Ectodermal cell (in vitro differentiated cells): ENCODE results near the gene TPD52L1.

ENCODE experiments used
- H3K27ac ChIP-seq: 2 replicates; pipeline ENCODE4 v1.7.0; 2013; ENCODE audit warnings: mild to moderate bottlenecking, low read depth, low read length; ENCODE audit not compliant: insufficient read depth, poor library complexity, severe bottlenecking
- H3K27me3 ChIP-seq: 2 replicates; pipeline ENCODE4 v1.7.0; 2013; ENCODE audit warnings: mild to moderate bottlenecking, low read length; ENCODE audit not compliant: insufficient read depth, control insufficient read depth, poor library complexity, severe bottlenecking
- H3K36me3 ChIP-seq: one replicate; pipeline ENCODE4 v1.7.0; 2013; ENCODE audit warnings: low read length; ENCODE audit not compliant: control insufficient read depth, insufficient read depth
- H3K4me1 ChIP-seq: one replicate; pipeline ENCODE4 v1.7.0; 2013; ENCODE audit warnings: low read length; ENCODE audit not compliant: control insufficient read depth, insufficient read depth
- H3K4me3 ChIP-seq: 2 replicates; pipeline ENCODE4 v1.7.0; 2013; ENCODE audit warnings: low read depth, low read length, control low read depth; ENCODE audit not compliant: insufficient read depth
- H3K9me3 ChIP-seq: 2 replicates; pipeline ENCODE4 v1.7.0; 2013; ENCODE audit warnings: mild to moderate bottlenecking, low read length, moderate library complexity; ENCODE audit not compliant: control insufficient read depth
- WGBS, 2 experiments: methylation state at CpG; one replicate each; pipeline ENCODE4 v1.1.7; 2013; ENCODE audit warnings: missing lambda C conversion rate in 2 of 2; 5-methylcytosine and 5-hydroxymethylcytosine counted together

The TPD52L1 gene

DNA sequence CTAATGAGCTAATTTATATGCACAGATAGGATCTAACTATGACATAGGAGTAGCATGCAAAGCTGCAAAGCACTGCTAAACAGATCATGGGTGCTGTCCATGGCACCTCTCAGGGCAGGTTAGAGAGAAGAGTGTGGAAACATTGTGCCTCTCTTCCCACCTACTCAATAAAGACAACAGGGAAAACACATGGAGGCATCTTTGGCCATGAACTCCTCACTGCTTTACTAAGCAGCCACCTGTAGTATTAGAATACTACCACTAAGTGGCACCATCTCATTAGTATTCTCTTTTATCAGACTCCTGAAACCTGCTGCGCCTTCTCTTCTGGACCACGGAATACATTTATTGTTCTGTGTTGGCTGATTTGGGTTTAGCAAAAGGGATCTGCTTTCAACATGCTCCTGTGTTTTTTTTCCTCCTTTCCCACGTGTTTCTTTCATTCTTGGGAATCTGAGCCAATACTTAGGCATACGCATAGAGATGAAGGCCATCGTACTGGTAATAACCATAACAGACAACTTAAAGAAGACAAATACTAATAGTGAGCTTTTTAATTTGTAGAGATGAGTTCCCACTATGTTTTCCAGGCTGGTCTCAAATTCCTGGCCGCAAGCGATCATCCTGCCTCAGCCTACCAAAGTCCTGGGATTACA is 157.5 kb downstream of the TPD52L1 start:
- no peak overlapping the region for H3K4me3 ChIP-seq
- H3K27ac ChIP-seq, result no peak overlapping the region
- H3K9me3 ChIP-seq, result no peaks in the 10 kb centered on the region
- H3K36me3 ChIP-seq, result no peaks in the 10 kb centered on the region
- WGBS, 2 experiments, result 58% methylated on average over 7 of the region's 7 CpGs
- no peaks in the 10 kb centered on the region for H3K27me3 ChIP-seq
- peaks cover 3% of the 10 kb centered on the region for H3K4me1 ChIP-seq

DNA sequence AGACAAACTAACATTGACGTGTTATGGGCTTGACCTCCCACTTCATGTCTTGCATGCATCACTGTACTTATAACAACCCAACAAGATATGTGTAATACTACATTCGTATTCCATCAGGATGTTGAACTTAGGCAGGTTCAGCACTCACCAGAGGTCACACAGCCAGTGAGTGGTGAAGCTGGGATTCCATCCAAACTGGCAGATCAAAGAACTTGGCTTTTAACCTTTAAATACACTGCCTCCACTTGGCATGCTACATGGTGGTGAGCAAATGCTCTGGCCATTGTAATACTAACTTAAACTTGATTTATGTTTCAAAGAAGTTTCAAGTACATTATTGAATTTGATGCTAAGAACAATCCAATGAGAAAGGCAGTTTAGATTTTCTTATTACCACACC is 158.9 kb downstream of the TPD52L1 start:
- H3K9me3 ChIP-seq, result no peaks in the 10 kb centered on the region
- H3K36me3 ChIP-seq, result no peaks in the 10 kb centered on the region
- no peak overlapping the region for H3K4me3 ChIP-seq
- no peaks in the 10 kb centered on the region for H3K27me3 ChIP-seq
- WGBS, 2 experiments, result 86 to 92% methylated on average over 2 of the region's 2 CpGs
- peaks cover 3% of the 10 kb centered on the region for H3K4me1 ChIP-seq
- H3K27ac ChIP-seq, result no peak overlapping the region

DNA sequence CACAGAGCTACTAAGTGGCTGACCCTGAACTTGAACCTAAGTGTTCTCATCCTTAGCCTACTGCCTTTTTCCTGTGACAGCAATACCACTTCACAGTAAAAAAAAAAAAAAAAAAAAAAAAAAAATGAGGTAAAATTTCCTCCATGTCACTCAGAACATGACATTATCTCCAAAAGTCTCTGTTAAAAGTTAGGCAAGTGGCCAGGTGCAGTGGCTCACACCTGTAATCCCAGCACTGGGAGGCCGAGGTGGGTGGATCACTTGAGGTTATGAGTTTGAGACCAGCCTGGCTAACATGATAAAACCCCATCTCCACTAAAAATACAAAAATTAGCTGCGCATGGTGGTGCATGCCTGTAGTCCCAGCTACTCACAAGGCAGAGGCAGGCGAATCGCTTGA is 159.4 kb downstream of the TPD52L1 start:
- no peak overlapping the region for H3K4me3 ChIP-seq
- no peak overlapping the region for H3K27ac ChIP-seq
- H3K27me3 ChIP-seq, result no peaks in the 10 kb centered on the region
- no peaks in the 10 kb centered on the region for H3K9me3 ChIP-seq
- 78 to 91% methylated on average over 4 of the region's 4 CpGs for WGBS, 2 experiments
- H3K4me1 ChIP-seq, result peaks cover 3% of the 10 kb centered on the region
- no peaks in the 10 kb centered on the region for H3K36me3 ChIP-seq
